SJCRH30 (cell line): ENCODE results near the gene MPI. TPM values are rescaled to one million over a fixed set of nuclear protein-coding genes. Genes with fewer than 3 reads are reported as not detected.
"Not testable (repeated sequence)": the region's sequence is repeated elsewhere in the genome, so short reads cannot be mapped to it uniquely, and the experiment has no call there.

Source experiments
- DNase-seq, 2 experiments: peaks; one replicate each; pipeline ENCODE4 v3.0.0-alpha.2; 2015 to 2020
- H3K27ac ChIP-seq: fragments of 250-450 bp; sonication (Bioruptor Pico); 2 replicates; pipeline ENCODE4 v1.5.1; 2020; ENCODE audit warnings: mild to moderate bottlenecking, moderate library complexity
- H3K27me3 ChIP-seq: fragments of 250-450 bp; sonication (Bioruptor Pico); 2 replicates; pipeline ENCODE4 v1.5.1; 2020; ENCODE audit warnings: mild to moderate bottlenecking, moderate library complexity
- H3K36me3 ChIP-seq: fragments of 250-450 bp; sonication (Bioruptor Pico); 2 replicates; pipeline ENCODE4 v1.5.1; 2020; ENCODE audit warnings: mild to moderate bottlenecking, moderate library complexity
- H3K4me1 ChIP-seq: fragments of 250-450 bp; sonication (Bioruptor Pico); 2 replicates; pipeline ENCODE4 v1.5.1; 2020; ENCODE audit warnings: mild to moderate bottlenecking, moderate library complexity
- H3K4me3 ChIP-seq: fragments of 250-450 bp; sonication (Bioruptor Pico); 2 replicates; pipeline ENCODE4 v1.5.1; 2020; ENCODE audit warnings: mild to moderate bottlenecking, moderate library complexity
- H3K9me3 ChIP-seq: fragments of 250-450 bp; sonication (Bioruptor Pico); replicated peaks from 2 replicates; pipeline ENCODE4 v1.5.1; 2020; ENCODE audit warnings: mild to moderate bottlenecking, moderate library complexity
- total RNA-seq: library from RNA; depleted of rRNA; stranded (reverse); fragments of >200 nt; shearing (Covaris generic); gene quantifications from 2 replicates; pipeline ENCODE4 v1.2.3, GENCODE V29; 2014

Gene MPI
- total RNA-seq, 1 experiment from 2014 or later = 25.5 TPM

DNA sequence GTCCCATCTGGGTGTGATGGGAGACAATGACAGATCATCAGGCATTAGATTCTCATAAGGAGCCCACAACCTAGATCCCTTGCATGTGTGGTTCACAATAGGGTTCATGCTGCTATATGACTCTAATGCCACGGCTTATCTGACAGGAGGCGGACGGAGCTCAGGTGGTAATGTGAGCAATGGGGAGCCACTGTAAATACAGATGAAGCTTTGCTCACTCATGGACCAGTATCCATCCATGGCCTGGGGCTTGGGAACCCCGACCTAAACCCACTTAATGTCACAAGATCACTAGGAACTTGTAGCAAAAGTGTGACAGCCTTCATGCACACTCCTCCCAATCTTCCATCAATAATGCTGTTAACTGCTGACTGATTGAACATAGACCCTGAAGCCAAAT lies 18.8 kb downstream of the MPI start:
- no peaks in the 10 kb centered on the region for H3K27me3 ChIP-seq
- peaks cover 17% of the 10 kb centered on the region for H3K36me3 ChIP-seq
- no peak for DNase-seq
- no peak overlapping the region for H3K4me3 ChIP-seq
- no peaks in the 10 kb centered on the region for H3K9me3 ChIP-seq
- H3K4me1 ChIP-seq = no peaks in the 10 kb centered on the region
- no peak overlapping the region for H3K27ac ChIP-seq

GRCh38 chr15:74913041-74913440 lies 23.2 kb downstream of the MPI start:
- Histone ChIP-seq H3K36me3 (peaks cover 48% of the 10 kb centered on the region), H3K4me3 (no peak overlapping the region), H3K9me3 (no peaks in the 10 kb centered on the region), H3K27me3 (no peaks in the 10 kb centered on the region), H3K27ac (no peak overlapping the region), H3K4me1 (no peaks in the 10 kb centered on the region)
- no peak for DNase-seq

GRCh38 chr15:74913799-74914198 lies 24.0 kb downstream of the MPI start:
- H3K27ac ChIP-seq, H3K4me1 ChIP-seq, DNase-seq, H3K27me3 ChIP-seq, H3K9me3 ChIP-seq, H3K4me3 ChIP-seq: not testable (repeated sequence)
- H3K36me3 ChIP-seq = peaks cover 55% of the 10 kb centered on the region

DNA sequence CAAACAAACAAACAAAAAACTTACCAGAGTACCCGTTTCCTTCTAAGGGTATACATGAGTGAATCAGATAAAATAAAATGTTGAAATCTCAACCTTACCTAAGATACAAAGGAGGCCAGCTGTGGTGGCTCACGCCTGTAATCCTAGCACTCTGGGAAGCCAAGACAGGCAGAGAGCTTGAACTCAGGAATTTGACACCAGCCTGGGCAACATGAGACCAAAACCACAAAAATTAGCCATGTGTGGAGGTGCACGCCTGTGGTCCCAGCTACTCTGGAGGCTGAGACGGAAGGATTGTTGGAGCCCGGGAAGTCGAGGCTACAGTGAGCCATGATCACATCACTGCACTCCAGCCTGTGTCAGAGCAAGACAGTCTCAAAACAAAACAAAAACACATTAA lies 27.8 kb downstream of the MPI start:
- no peaks in the 10 kb centered on the region for H3K9me3 ChIP-seq
- peaks cover 88% of the 10 kb centered on the region for H3K36me3 ChIP-seq
- DNase-seq = peak; percentile 46 to 57
- H3K4me3 ChIP-seq = no peak overlapping the region
- H3K27me3 ChIP-seq = no peaks in the 10 kb centered on the region
- no peaks in the 10 kb centered on the region for H3K4me1 ChIP-seq
- H3K27ac ChIP-seq = no peak overlapping the region

GRCh38 chr15:74920456-74920855 lies 30.6 kb downstream of the MPI start:
- Histone ChIP-seq H3K4me1 (no peaks in the 10 kb centered on the region), H3K4me3 (no peak overlapping the region), H3K27me3 (no peaks in the 10 kb centered on the region), H3K36me3 (peaks cover 81% of the 10 kb centered on the region), H3K27ac (no peak overlapping the region), H3K9me3 (no peaks in the 10 kb centered on the region)
- DNase-seq = no peak

- H3K27me3 ChIP-seq = no peaks in the 10 kb centered on the region
Observed at GRCh38 chr15:74924525-74924924, 34.7 kb downstream of the MPI start.

GRCh38 chr15:74928771-74929198 lies 38.9 kb downstream of the MPI start:
- Histone ChIP-seq H3K9me3 (no peaks in the 10 kb centered on the region), H3K4me3 (no peak overlapping the region), H3K27me3 (no peaks in the 10 kb centered on the region), H3K4me1 (no peaks in the 10 kb centered on the region), H3K36me3 (peaks cover 56% of the 10 kb centered on the region), H3K27ac (no peak overlapping the region)
- DNase-seq = no peak

More at GRCh38 chr15:74924525-74924924, 34.7 kb downstream of the MPI start:
- no peaks in the 10 kb centered on the region for H3K4me1 ChIP-seq
- H3K36me3 ChIP-seq = peaks cover 80% of the 10 kb centered on the region
- no peak overlapping the region for H3K4me3 ChIP-seq
- no peak overlapping the region for H3K27ac ChIP-seq
- DNase-seq = no peak
- H3K9me3 ChIP-seq = no peaks in the 10 kb centered on the region

DNA sequence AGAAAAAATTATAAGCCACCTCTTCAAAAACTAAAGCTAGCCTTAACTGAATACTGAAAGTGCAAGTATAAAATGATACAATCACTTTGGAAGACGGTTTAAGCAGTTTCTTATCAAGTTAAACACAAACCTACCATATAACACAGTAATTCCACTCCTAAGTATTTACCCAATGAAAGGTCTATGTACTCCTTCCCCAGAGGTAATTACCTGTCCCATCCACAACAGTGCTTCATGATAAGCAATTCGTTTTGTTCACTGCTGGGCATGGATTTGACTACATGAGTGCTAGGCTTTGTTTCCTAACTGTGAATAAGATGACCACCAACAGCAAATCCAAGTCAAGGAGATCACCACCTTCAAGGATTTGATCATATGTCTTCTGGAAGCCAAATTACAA lies 43.7 kb downstream of the MPI start:
- Histone ChIP-seq H3K4me1 (no peaks in the 10 kb centered on the region), H3K27ac (no peak overlapping the region), H3K9me3 (no peaks in the 10 kb centered on the region), H3K36me3 (peaks cover 29% of the 10 kb centered on the region), H3K27me3 (no peaks in the 10 kb centered on the region), H3K4me3 (no peak overlapping the region)
- DNase-seq = no peak

DNA sequence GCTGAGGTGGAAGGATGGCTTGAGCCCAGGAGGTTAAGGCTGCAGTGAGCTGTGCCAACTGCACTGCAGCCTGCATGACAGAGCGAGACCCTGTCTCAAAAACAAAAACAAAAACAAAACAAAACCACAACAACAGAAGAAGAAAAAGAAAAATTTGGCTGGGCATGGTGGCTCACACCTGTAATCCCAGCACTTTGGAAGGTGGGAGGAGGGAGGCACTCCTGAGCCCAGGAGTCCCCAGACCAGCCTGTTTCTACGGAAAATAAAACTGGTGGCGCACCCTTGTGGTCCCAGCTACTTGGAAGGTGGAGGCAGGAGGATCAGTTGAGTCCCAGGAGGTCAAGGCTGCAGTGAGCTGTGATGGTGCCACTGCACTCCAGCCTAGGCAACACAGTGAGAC lies 45.4 kb downstream of the MPI start:
- not testable (repeated sequence) for H3K4me1 ChIP-seq, H3K9me3 ChIP-seq, H3K27ac ChIP-seq, H3K4me3 ChIP-seq, H3K27me3 ChIP-seq
- H3K36me3 ChIP-seq = peaks cover 16% of the 10 kb centered on the region
- DNase-seq = peak in 1 of 2 experiments; percentile 28

- H3K27me3 ChIP-seq = no peaks in the 10 kb centered on the region
- DNase-seq = no peak
- H3K27ac ChIP-seq = peak overlapping the region; percentile 74
- H3K4me1 ChIP-seq = no peaks in the 10 kb centered on the region
- peak overlapping the region; percentile 91 for H3K4me3 ChIP-seq
- peaks cover 8% of the 10 kb centered on the region for H3K36me3 ChIP-seq
- H3K9me3 ChIP-seq = no peaks in the 10 kb centered on the region
Observed at GRCh38 chr15:74937272-74937589, 47.4 kb downstream of the MPI start.

- H3K4me1 ChIP-seq = no peaks in the 10 kb centered on the region
- peak within 1 kb of the TSS; percentile 91 for H3K4me3 ChIP-seq
- H3K9me3 ChIP-seq = no peaks in the 10 kb centered on the region
- peak; percentile 93 to 96 for DNase-seq
- no peaks in the 10 kb centered on the region for H3K27me3 ChIP-seq
- H3K36me3 ChIP-seq = 0 out of 2 replicates have a peak, but pooled peaks cover 5% of the 10 kb centered on the region
- peak within 1 kb of the TSS; percentile 74 for H3K27ac ChIP-seq
Observed at GRCh38 chr15:74937590-74938371, 47.9 kb downstream of the MPI start, which contains the start of gene COX5A. TSS of gene COX5A (minus strand) at chr15:74938073. CDS start at chr15:74938014, 59 bp downstream.

GRCh38 chr15:74950078-74950908 lies 60.5 kb downstream of the MPI start:
- H3K36me3 ChIP-seq = no peaks in the 10 kb centered on the region
- H3K9me3 ChIP-seq = no peaks in the 10 kb centered on the region
- DNase-seq = peak; percentile 65 to 89
- no peak overlapping the region for H3K27ac ChIP-seq
- peaks cover 6% of the 10 kb centered on the region for H3K27me3 ChIP-seq
- H3K4me1 ChIP-seq = peaks cover 6% of the 10 kb centered on the region; the same call in 1 of the 2 replicates
- H3K4me3 ChIP-seq = no peak overlapping the region

DNA sequence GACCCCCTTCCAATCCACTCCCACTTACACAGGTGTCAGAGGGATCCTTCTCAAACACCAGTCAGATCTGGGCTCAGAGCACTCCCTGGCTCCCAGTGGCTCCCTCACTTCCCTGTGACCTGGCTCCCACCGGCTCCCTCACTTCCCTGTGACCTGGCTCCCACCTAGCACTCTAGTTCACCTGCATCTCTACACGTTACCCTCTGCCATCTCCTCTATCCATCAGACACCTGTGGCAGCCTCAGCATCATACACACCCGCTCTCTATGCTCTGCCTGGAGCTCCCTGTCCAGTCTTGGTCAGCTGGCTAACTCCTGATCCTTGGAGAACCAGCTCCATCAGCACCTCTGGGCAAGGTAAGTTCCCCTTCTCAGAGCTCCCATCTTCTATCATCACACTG lies 61.2 kb downstream of the MPI start:
- Histone ChIP-seq H3K27ac (no peak overlapping the region), H3K36me3 (no peaks in the 10 kb centered on the region), H3K27me3 (peaks cover 6% of the 10 kb centered on the region), H3K4me3 (no peak overlapping the region), H3K4me1 (peaks cover 6% of the 10 kb centered on the region; the same call in 1 of the 2 replicates), H3K9me3 (no peaks in the 10 kb centered on the region)
- DNase-seq = no peak
